Head of caudate nucleus (tissue), 42 donors: ENCODE results near the gene FRG2C.
A peak's percentile ranks its signal among the peaks of the same experiment; 100 is the strongest.
"Not testable (repeated sequence)": the region's sequence is repeated elsewhere in the genome, so short reads cannot be mapped to it uniquely, and the experiment has no call there.

ENCODE experiments used
- DNase-seq, 42 donors: peaks; one replicate each; pipeline versions ENCODE4 v3.0.0 to v3.0.0-alpha.2; 2020 to 2021; ENCODE audit warnings: mixed read lengths in 7 of 42
- intact Hi-C: fragments of 100-400 bp; cut with DNase I; formaldehyde crosslinking; loops from one replicate; pipeline ENCODE4 v1.15.0; 2022

The FRG2C gene

GRCh38 chr3:75664028-75664427 is at the start of gene FRG2C:
Gene FRG2C, plus strand, starts transcription at chr3:75664328. Its CDS starts 52 bp downstream, at chr3:75664380.
- intact Hi-C loops, DNase-seq: not testable (repeated sequence)

- intact Hi-C loops = not testable (repeated sequence)
- peak in 39 of 42 donors; percentile 13 to 68 (median 44) for DNase-seq
Observed at GRCh38 chr3:75618666-75619305, 45.3 kb upstream of the FRG2C start.

GRCh38 chr3:75619481-75620031 is 44.6 kb upstream of the FRG2C start:
- peak in 3 of 42 donors; percentile 11 to 36 (median 19) for DNase-seq
- intact Hi-C loops = not testable (repeated sequence)

- intact Hi-C loops, DNase-seq: not testable (repeated sequence)
Observed at GRCh38 chr3:75621772-75622171, 42.4 kb upstream of the FRG2C start.

- DNase-seq, intact Hi-C loops: not testable (repeated sequence)
Observed at GRCh38 chr3:75623656-75624055, 40.5 kb upstream of the FRG2C start.

GRCh38 chr3:75630887-75631535 is 33.1 kb upstream of the FRG2C start:
- intact Hi-C loops = not testable (repeated sequence)
- peak in 1 of 42 donors; percentile 12 for DNase-seq

- DNase-seq = no peak
- intact Hi-C loops = no loop called here
Observed at GRCh38 chr3:75631541-75631940, 32.6 kb upstream of the FRG2C start.

GRCh38 chr3:75638947-75639346 is 25.2 kb upstream of the FRG2C start:
- DNase-seq, intact Hi-C loops: not testable (repeated sequence)

- DNase-seq = peak; percentile 83 to 97 (median 93)
- intact Hi-C loops = loop anchor here (10.0 kb wide), 2 partner anchors 206 to 346 kb away; no protein-coding TSS in a partner anchor
Observed at GRCh38 chr3:75641107-75641517, 23.0 kb upstream of the FRG2C start.

- intact Hi-C loops = loop anchor here (10.0 kb wide), 2 partner anchors 208 to 348 kb away; no protein-coding TSS in a partner anchor
- DNase-seq = peak in 19 of 42 donors; percentile 21 to 70 (median 36)
Observed at GRCh38 chr3:75643031-75643800, 20.9 kb upstream of the FRG2C start.

GRCh38 chr3:75645548-75645947 is 18.6 kb upstream of the FRG2C start:
- intact Hi-C loops = loop anchor here (10.0 kb wide), 2 partner anchors 211 to 351 kb away; no protein-coding TSS in a partner anchor
- not testable (repeated sequence) for DNase-seq

GRCh38 chr3:75650191-75650590 is 13.9 kb upstream of the FRG2C start:
- intact Hi-C loops = no loop called here
- DNase-seq = no peak

- DNase-seq, intact Hi-C loops: not testable (repeated sequence)
Observed at GRCh38 chr3:75655101-75655904, 8.8 kb upstream of the FRG2C start.

- DNase-seq, intact Hi-C loops: not testable (repeated sequence)
Observed at GRCh38 chr3:75655956-75656355, 8.2 kb upstream of the FRG2C start.

- peak in 2 of 42 donors; percentile 15 to 28 for DNase-seq
- intact Hi-C loops = not testable (repeated sequence)
Observed at GRCh38 chr3:75658411-75659107, 5.6 kb upstream of the FRG2C start.

- intact Hi-C loops, DNase-seq: not testable (repeated sequence)
Observed at GRCh38 chr3:75659108-75659433, 5.1 kb upstream of the FRG2C start.

- DNase-seq, intact Hi-C loops: not testable (repeated sequence)
Observed at GRCh38 chr3:75665626-75666025, 1.5 kb downstream of the FRG2C start.
